Duodenal mucosa (tissue), 2 donors: ENCODE results near the gene HEMK1.

Source experiments
- H3K27ac ChIP-seq: one replicate; pipeline ENCODE4 v1.7.0; 2013; ENCODE audit warnings: low read depth, low read length
- H3K27me3 ChIP-seq, 2 donors: one replicate each; pipeline ENCODE4 v1.7.0; 2013; ENCODE audit warnings: low read length in 2 of 2, control low read depth in 1 of 2; ENCODE audit not compliant: insufficient read depth in 2 of 2, control insufficient read depth in 1 of 2
- H3K36me3 ChIP-seq, 2 donors: one replicate each; pipeline ENCODE4 v1.7.0; 2013; ENCODE audit warnings: low read length in 2 of 2, control low read depth in 1 of 2; ENCODE audit not compliant: insufficient read depth in 2 of 2, control insufficient read depth in 1 of 2
- H3K4me1 ChIP-seq, 2 donors: one replicate each; pipeline ENCODE4 v1.7.0; 2013; ENCODE audit warnings: low read length in 2 of 2, control low read depth in 1 of 2; ENCODE audit not compliant: insufficient read depth in 2 of 2, control insufficient read depth in 1 of 2
- H3K4me3 ChIP-seq, 2 donors: one replicate each; pipeline ENCODE4 v1.7.0; 2013; ENCODE audit warnings: low read length in 2 of 2, low read depth in 1 of 2
- H3K9ac ChIP-seq, 2 donors: one replicate each; pipeline ENCODE4 v1.7.0; 2013; ENCODE audit warnings: low read length in 2 of 2, low read depth in 1 of 2
- H3K9me3 ChIP-seq, 2 donors: one replicate each; pipeline ENCODE4 v1.7.0; 2013; ENCODE audit warnings: low read length in 2 of 2, control low read depth in 1 of 2; ENCODE audit not compliant: control insufficient read depth in 1 of 2

Gene HEMK1

DNA sequence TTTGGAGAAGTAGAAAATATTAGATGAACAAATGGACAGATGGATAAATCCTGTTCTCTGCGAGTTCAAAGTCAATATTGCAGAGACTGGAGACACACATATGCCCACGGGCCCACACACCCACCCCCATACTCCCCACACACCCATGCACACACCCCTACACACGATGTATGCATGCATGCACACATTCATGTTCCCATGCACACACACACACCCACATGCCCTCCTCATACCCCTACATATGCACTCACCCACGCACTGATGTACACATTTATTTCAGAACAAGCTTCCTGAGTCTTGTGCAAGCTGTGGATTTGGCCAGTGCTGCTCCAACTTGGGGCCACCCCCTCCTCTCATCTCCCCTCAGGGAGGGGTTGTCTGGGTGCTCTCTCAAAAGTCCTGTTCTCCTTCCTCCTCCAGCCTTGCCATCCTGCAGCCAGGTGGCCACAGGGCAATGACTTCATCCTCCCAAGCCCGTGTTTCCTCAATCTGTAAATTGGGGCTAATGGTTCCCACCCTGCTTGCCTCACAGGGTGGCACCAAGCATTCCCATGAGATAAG lies 64.0 kb downstream of the HEMK1 start:
- Histone ChIP-seq H3K4me1 (peaks cover under 1 to 8% of the 10 kb centered on the region in 2 donors), H3K27ac (no peak overlapping the region), H3K9ac (no peak overlapping the region), H3K4me3 (no peak overlapping the region), H3K27me3 (no peaks in the 10 kb centered on the region), H3K36me3 (peaks cover 2 to 3% of the 10 kb centered on the region in 2 donors), H3K9me3 (no peaks in the 10 kb centered on the region)

DNA sequence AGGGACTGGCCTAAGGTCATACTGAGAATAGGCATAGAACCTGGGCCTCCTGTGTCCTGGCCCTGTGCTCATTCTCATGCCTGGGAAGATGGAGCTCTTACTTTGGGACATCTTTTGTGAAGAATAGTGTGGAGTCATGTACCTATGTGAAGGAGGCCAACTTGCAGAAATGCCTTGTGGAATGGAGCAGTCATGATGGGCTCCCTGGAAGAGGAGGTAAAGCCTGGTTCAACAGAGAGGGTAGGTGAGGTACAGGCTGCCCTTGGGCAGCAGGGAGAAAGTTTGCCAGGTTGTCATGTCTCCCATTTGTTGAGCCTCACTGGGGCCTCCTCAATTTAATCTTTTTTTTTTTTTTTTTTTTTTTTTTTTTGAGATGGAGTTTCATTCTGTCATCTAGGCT lies 65.7 kb downstream of the HEMK1 start:
- no peak overlapping the region for H3K9ac ChIP-seq
- no peaks in the 10 kb centered on the region for H3K9me3 ChIP-seq
- peaks cover 3 to 6% of the 10 kb centered on the region in 2 donors for H3K36me3 ChIP-seq
- H3K27ac ChIP-seq, result no peak overlapping the region
- H3K27me3 ChIP-seq, result no peaks in the 10 kb centered on the region
- H3K4me3 ChIP-seq, result no peak overlapping the region
- peaks cover 0 to 8% of the 10 kb centered on the region in 2 donors for H3K4me1 ChIP-seq

- H3K27me3 ChIP-seq, result no peaks in the 10 kb centered on the region
- peaks cover 0 to 5% of the 10 kb centered on the region in 2 donors for H3K4me1 ChIP-seq
- no peaks in the 10 kb centered on the region for H3K9me3 ChIP-seq
- H3K27ac ChIP-seq, result no peak overlapping the region
- H3K36me3 ChIP-seq, result peaks cover 16 to 25% of the 10 kb centered on the region in 2 donors
- no peak overlapping the region for H3K9ac ChIP-seq
- no peak overlapping the region for H3K4me3 ChIP-seq
Measured at GRCh38 chr3:50637011-50637410, 67.7 kb downstream of the HEMK1 start.

DNA sequence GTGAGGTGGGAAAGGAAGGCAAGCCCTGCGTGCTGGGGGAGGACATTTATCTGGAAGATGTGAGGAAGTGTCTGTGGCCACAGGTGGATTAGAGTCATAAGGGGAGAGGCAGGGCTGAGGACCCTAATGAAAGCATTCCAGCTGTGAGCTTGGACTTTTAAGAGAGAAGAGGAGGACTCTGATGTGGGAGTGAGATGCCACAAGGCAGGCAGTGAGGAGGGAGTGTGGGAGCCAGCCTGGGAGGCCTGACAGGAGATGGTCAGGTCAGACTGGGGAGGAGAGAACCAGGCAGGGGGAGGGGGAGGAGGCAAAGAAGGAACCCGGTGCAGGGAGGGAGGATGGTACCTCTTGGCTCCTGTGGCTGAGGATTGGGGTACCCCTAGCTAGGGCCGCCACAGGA lies 68.6 kb downstream of the HEMK1 start:
- no peaks in the 10 kb centered on the region for H3K9me3 ChIP-seq
- H3K27ac ChIP-seq, result no peak overlapping the region
- no peak overlapping the region for H3K4me3 ChIP-seq
- no peaks in the 10 kb centered on the region for H3K27me3 ChIP-seq
- H3K4me1 ChIP-seq, result peaks cover 0 to 5% of the 10 kb centered on the region in 2 donors
- no peak overlapping the region for H3K9ac ChIP-seq
- H3K36me3 ChIP-seq, result peaks cover 16 to 32% of the 10 kb centered on the region in 2 donors

DNA sequence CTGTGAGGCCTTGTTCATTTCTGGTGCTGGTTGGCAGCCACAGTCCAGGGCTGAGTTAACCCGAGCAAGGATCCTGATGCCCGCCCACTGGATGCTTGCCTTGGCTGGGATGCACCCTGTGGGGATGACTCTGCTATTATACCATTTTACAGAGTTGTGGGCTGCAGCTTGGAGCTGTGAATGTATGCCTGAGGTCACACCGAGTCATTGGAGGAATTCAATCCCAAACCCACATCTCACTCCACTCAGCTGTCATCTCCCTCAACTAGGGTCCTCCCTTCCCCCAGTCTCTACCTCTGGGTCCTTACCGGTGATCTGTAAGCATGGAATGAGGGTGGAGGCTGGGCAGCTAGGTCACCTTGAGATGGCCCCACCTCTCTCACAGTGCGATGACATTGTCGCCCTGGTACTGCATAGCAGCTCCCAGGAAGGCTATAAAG lies 69.8 kb downstream of the HEMK1 start:
- Histone ChIP-seq H3K4me1 (peaks cover 0 to 5% of the 10 kb centered on the region in 2 donors), H3K36me3 (peaks cover 25 to 43% of the 10 kb centered on the region in 2 donors), H3K9ac (no peak overlapping the region), H3K9me3 (no peaks in the 10 kb centered on the region), H3K27me3 (no peaks in the 10 kb centered on the region), H3K27ac (no peak overlapping the region), H3K4me3 (no peak overlapping the region)

DNA sequence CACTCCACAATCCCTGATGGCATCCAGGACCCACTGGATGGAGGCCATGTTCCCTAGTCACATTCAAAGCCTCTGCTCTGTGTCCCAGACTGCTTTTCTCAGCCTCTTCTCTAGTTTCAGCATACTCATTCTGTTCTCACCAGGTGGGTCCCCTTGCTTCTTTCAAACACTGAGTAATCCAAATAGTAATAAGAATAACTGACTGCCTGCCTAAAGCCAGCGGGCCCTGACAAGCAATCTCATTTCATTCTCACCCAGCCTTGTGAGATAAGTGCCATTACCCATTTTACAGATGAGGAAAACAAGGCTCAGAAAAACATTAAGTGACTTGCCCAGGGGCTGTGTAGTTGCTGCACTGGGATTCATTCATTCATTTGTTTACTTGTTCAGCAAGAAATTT lies 73.1 kb downstream of the HEMK1 start:
- H3K36me3 ChIP-seq, result peaks cover 37 to 72% of the 10 kb centered on the region in 2 donors
- no peaks in the 10 kb centered on the region for H3K27me3 ChIP-seq
- H3K4me1 ChIP-seq, result no peaks in the 10 kb centered on the region
- H3K9ac ChIP-seq, result no peak overlapping the region
- H3K4me3 ChIP-seq, result no peak overlapping the region
- H3K9me3 ChIP-seq, result no peaks in the 10 kb centered on the region
- no peak overlapping the region for H3K27ac ChIP-seq

DNA sequence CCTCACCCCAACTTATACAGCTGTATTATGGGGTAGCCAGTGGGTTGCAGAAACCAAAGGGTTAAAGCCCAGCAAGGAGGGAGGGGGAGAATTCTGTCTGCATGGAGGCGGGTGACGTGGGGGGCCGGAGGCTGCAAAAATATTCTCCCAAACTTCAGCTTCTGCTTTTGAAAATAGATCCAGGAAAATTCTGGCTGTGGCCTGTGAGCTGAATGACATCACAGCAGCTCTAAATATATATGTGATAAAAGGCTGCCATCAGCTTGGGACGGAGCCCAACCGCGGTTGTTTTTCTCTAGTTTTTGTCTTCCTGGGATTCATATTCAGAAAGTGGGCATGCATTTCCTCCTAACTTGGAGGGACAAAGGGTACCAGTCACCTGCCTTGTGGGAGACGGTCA lies 75.2 kb downstream of the HEMK1 start:
- Histone ChIP-seq H3K36me3 (peaks cover 40 to 85% of the 10 kb centered on the region in 2 donors), H3K9me3 (no peaks in the 10 kb centered on the region), H3K4me3 (no peak overlapping the region), H3K4me1 (no peaks in the 10 kb centered on the region), H3K27me3 (no peaks in the 10 kb centered on the region), H3K9ac (no peak overlapping the region), H3K27ac (no peak overlapping the region)

DNA sequence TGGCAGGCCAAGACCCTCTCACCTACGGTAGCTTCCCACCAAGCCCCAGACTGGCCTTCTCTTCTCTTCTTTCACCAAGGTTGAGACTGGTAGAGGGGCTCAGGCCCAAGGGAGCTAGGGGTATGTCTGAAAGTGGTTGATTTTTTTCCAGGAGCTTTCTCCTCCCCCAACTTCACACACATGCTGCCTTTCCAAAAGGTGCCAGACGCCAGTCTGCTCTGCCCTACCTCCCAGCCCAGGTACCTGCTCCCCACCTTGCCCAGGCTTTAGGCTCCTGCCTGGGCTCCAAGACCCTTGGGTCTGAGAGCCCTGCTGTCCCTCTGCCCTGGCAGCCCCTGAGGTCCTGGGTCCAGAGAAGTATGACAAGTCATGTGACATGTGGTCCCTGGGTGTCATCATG lies 76.1 kb downstream of the HEMK1 start:
- Histone ChIP-seq H3K27me3 (no peaks in the 10 kb centered on the region), H3K36me3 (peaks cover 40 to 82% of the 10 kb centered on the region in 2 donors), H3K4me3 (no peak overlapping the region), H3K9ac (no peak overlapping the region), H3K4me1 (no peaks in the 10 kb centered on the region), H3K9me3 (no peaks in the 10 kb centered on the region), H3K27ac (no peak overlapping the region)
